GM18519 (cell line): ENCODE data around the gene PBX1.

Experiments used
- ATAC-seq: cut with Tn5 transposase; IDR thresholded peaks from one replicate; pipeline ENCODE4 v1.9.1; 2021; ENCODE audit warnings: mild to moderate bottlenecking, moderate library complexity; ENCODE audit not compliant: unreplicated experiment, low FRiP score

PBX1 gene

DNA sequence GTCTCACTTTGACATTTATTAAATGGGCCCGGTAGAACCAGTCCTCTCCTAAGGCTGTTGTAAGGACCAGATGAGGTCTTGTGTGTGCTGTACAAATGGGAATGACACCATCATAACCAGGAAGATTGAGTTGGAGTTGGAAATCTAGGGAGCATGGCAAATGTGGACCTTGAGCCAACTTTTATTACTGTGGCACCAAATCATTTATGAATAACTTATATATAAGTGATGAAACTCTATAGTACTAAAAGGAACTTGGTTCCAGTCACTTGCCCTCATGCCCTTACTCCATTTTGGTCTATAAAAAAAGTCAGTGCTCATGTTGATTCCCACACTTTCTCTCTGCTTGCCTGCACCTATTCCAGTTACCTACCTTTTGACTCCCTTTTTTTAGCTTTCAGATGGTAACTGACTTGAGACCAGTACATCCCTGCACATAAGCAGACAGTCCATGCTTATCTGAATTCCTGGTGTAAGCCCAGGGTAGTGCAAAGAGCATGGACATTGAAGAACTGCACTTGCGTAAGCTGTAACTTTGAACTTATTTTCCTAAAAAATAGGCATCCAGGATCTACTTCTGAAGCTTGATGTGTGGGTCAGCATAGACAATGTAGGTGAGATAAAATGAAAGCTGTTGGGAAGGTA is 210.6 kb downstream of the PBX1 start:
- ATAC-seq, result no peak

DNA sequence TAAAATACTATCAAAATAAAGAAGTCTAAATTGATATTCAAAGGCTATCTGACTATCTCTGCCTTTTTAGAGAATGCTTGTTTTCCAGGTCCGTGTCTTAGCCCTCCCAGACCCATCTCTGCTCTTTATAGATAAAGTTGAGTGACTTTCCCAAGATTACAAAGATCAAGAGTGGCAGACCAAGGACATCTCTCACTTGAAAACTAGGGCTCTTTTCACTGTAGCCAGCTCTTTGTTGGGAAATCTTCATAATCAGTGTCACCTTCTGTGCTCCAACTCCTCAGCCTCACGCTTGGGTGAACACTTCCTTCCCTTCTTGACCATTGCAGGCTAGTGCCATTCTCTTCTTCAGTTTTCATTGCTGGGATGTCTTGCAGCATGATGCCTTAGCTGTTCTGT is 211.1 kb downstream of the PBX1 start:
- no peak for ATAC-seq

DNA sequence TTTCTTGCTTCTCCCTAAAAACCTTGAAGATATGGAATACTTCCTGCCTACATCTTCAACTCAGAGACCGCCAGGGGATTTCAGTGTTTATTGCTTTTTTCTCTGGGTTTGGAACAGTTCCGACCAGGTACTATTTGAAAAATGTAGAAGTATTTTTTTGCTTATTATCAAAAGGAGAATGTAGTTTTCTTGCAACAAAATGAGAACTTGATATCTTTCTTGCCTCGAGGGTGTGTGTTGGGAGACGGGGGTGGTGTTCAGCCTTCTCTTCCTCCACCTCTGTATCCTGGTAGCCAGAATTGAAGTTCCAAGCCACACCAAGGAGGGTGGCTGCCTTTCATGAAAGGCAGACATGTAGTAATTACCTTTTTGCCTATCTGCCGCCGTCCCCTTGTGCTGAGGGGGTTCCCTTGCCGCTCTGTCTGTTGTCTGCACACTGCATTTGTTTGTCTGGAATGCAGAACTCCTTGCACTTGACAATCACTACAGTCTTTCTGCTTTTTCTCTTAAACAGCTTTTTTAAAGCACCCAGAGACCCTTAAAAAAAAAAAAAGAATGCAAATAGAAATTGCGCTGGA is 212.1 kb downstream of the PBX1 start:
- no peak for ATAC-seq

DNA sequence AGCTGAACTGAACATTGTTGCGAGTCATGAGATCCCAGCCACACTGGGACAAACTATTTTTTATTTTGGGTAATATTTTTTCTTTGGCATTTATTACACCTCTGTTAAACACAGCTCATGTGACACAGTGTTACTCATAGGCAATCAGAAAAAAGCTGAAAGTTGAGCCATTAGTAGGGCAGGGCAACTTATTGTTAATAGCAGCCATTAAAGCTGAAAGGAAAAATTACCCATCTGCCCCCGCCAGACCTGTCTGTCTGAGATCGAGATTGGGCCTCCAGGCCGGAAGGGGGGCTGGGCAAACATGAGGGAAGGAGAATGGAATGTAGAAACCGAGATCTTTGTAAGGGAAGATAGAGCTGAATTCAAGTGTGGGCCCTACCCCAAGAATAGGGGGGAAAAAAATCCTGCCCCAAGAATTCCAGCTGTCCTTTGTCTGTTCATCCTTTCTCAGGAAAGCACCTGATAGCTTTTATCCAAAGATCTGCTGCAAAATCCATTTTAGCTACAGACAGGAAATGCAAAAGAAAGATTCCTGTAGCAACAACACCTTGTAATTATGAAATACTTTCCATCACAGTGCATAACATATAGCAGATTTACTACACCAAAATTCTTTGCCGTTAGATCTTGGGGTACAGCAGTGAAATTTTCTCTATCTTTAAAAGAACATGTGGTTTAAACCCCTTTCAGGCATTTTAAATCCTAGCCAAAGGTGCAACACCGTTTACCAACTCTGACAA is 212.8 kb downstream of the PBX1 start:
- no peak for ATAC-seq

DNA sequence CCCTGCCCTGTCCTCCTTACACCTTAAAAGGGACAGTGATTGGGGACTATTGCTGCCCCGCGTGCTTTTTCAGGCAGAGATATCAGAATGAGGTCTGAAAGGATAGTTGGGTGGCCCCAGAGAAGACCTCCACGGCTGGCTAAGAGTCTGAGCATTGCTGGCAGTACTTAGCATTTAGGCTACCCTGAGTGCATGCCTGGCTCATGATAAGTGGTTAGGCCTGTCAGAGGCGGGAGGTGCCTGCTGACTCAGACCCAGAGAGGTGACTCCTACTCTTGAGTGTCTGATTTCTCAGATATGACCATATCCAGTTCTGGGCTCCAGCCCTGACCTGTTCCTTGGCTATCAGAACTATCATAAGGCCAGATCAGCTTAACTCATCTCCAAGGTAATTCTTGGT is 213.7 kb downstream of the PBX1 start:
- ATAC-seq, result peak; percentile 96

DNA sequence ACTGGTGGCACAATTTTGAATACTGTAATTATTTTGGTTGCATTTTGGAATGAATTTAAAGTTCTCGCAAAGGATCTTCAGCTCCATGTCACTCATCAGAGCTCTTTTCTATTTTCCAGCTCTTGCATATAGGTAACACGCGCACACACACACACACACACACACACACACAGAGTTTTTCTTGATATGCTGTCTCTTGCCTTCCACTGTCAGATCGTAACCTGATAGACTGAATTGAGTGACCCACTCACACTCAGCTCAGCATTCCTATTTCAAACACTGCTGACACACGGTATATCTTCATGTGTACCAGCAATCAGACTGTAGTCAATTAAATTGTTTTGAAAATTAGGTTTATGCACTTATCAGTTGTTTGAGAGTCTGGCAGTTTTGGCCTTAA is 214.1 kb downstream of the PBX1 start:
- ATAC-seq, result no peak

DNA sequence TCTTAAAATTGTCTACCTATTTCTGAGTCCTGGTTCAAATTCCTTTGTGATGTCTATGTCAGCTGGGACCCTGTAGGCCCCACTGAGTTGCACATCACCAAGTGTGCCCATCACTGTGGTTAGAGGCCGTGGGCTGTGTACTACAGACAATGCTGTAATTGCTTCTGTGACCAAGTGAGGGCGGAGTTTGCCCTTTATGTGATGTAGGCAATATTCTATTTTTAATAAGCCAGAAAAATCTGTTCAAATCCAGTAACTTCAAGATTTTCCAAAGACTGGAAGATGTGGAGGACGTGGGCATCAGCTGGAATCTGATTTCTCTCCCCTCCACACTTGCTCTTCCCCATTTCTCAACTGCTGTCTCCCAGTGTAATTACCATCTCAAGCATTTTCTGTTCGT is 215.4 kb downstream of the PBX1 start:
- no peak for ATAC-seq

DNA sequence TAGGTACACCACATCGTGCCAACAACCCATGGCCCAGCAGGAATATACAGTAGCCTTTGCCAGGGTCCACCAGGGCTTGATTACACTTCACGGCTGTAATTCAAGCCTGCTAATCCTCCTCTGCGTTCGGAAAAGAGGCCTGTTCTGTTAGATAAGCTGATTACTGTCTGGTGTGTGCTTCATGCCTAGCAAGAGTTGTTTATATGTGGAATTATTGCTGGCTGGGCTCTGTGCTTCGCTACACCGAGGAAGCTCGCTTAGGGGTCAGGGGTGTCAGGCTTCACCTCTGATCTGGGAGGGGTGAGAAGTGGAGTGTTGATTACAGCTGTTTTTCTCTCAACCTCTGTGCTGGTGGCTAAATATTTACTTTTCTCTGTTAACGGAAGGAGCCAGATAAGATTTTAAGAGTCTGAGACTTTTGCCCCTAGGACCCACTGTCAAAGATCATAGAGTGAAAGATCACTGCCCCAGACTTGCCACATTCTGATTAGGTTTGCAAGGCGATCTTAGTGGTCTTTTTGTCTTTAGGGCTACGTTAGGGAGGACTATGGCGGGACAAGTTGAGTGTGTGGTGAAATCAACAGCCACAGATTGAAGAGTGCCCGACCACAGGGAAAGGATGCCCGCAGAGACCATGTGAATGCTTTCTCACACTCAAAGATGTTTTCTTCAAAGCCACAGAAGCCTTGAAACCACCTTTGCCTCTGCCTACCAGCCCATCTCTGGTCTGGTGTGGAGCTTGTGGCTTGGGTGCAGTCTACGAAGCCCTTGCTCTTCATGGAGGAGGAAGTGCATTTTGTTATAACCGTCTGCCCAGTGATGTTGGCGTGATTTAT is 216.1 kb downstream of the PBX1 start:
- ATAC-seq, result no peak

DNA sequence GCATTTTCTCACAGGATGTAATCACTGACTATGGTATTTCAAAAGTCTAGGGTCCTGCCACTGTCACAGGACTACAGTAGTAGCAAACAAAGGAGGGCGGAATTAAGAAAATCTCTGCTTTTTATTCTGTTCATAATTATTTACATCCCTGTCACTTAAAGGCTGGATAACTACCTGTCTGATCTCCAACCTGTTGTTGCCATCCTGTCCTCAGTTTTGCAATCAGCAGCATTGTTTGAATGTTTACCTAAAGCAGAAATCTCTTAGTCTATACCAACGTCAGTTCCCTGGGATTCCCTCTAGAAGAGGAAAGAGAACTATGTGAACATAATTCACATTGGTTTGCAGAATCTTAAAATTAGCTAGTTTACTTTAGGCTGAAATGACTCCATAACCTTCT is 218.5 kb downstream of the PBX1 start:
- no peak for ATAC-seq

DNA sequence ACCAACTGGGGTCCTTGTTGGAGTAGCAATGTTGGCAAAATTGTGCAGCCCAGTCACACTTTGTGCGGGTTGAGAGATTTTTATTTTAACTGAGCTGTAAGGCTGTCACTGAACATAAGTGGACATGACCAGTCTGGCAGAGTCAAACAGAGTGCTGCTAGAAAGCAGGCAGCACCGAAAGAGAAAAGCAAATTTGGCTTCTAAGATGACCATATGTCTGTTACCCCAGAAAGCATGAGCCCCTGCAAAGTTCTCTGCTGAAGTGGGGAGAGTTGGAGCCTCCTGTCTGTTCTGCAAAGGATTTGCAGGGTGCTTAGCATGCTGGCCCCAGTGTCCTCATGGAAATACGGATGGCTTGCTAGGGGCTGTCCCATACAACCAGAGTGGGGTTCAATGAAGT is 220.4 kb downstream of the PBX1 start:
- no peak for ATAC-seq

DNA sequence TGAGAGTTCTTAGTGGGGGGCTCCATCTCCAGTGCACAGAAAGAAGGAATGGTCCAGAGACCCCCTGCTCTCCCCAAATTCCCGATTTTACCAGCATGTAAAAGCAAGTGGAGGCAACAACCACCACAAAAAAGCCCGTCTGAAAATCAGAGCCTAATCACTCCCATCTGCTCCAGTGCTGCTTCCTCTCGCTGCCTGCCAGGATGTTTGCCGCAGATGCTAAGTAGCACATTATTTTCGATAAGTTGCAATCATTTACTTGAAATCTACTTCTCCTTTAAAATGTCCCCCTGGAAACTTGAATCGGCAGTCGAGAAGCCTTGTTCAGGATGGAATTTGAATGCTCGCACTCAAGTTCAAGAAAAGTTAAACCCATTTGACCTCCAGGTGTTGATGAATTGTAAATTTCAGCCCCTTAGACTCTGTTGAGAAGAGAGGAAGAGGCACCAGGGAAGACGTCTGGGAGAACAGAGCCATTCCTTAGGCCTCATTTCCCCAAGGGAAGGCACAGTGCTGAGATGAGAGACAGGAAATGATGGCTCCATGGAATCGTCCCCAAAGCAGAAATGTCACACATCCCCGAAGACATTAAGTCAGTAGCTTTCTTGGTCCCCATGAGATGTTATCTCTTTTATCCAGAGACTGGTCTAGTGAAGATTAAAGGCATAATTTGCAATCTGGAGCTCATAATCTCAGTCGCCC is 221.3 kb downstream of the PBX1 start:
- ATAC-seq, result no peak

DNA sequence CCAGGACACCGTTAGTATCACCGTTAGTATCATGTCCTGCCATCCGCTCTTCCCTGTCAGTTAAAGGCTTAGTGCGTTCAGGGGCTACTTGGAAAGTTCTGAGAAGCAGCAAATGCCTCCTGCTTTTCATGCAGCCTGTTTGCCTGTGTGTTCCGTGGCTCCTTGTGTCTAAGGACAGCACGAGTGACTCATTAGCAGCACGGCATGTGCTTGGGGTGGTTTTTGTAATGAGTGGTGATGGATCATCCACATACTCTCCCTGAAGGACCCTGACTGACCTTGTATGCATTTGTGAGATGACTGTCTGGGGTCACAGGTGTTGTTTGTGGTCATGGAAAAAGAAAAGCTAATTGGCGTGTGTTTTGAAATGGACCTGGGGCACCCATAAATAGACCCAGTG is 221.9 kb downstream of the PBX1 start:
- no peak for ATAC-seq

DNA sequence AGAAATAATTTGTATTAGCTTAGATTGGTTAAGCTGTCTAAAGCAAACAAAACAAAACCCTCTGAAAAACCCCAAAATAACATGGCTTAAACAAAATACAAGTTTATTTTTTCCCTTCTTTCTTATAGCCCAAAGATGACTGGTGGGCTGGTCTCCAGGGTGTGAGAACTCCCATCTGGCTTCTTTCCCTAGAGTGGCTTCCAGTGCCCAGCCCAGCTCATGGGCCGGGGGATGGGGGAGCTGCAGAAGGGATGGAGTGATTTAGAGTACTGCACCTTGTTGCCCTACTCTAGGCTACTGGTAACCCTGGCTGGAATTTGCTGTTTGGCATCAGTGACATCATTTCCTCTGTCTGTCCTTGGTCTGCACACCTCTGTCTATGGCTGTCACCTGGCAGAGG is 223.0 kb downstream of the PBX1 start:
- no peak for ATAC-seq

DNA sequence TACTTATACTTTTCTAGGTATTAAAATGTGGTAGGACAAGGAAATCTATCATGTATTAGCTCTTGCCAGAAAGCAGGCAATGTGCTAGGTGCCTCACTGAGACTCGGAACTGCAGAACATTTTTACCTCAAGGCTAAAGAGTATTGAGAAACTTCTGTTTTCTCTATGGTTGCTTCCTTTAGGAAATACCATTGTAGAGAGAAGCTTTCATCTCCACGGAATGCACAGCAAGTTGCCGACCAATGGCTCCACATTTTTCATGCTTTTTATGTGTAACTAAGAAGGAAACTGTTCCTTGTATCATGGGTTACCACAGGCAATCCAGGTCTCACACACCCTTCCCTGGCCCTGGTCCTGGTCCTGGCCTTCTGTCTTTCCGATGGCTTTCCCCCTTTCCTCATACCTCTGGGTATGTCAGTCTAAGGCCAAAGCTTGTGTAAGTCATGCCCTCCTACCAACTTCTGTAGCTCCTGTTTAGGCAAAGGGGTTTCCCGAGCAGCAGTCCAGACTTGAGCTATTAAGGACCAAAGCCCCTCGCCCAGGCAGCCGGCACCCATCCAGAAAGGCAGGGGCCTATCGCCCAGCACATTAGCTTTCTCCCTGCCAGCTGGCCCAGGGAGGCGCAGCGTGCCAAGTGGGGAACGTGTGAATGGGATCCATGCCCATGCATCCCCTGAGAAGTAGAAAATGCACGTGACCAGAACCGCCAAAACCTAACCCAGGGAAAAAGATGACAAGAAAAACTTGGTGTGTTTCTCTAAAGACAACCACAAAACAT is 225.0 kb downstream of the PBX1 start:
- no peak for ATAC-seq

DNA sequence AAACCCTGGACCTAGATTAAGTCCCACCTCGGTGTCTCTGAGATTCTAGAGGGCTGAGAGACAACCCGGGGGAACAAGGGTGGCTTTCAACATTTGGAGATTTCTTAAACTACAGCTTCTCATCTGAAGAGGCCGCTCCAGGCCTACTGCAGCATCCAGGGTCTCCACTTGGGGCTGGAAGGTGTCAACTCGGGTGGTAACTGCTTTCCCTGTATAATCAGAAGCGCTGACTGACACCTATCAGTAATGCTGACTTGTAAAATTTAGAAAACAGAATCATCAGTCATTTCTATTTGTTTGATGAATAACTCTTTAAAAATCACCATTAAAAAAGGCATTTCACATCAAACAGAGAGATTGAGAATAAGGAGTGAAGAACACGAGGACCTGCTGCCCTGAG is 226.0 kb downstream of the PBX1 start:
- ATAC-seq, result no peak

DNA sequence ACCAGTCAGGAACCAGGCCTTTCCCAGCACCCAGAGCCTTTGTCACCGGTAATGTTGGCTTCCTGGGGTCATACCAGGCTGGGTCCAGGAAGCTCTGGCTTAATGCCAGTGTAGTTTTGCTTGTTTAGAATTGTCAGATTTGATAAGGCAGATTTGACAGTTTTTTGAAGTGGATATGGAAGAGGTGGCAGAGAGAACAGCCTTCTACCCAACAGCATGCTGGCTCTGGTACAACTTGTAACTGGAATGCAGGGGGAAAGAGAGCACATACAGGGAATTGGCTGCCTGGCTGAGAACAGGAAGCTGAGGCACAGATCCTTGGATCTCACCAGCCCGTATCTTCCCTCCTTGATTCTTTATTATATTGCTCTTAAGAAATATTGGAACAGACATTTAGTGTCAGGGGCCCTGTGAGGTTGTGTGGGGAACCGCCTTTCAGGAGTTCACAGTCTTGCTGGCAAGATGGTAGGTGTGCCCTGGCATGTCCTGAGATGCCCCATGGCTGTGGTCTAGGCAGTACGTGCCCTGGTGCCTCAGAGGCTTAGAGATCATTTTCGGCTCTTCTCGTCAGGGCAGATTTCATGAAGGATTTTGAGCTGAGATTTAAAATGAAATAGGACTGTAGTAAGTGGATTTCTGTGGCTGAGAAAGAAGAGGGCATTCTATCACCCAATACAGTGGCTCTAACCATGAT is 227.0 kb downstream of the PBX1 start:
- ATAC-seq, result no peak

DNA sequence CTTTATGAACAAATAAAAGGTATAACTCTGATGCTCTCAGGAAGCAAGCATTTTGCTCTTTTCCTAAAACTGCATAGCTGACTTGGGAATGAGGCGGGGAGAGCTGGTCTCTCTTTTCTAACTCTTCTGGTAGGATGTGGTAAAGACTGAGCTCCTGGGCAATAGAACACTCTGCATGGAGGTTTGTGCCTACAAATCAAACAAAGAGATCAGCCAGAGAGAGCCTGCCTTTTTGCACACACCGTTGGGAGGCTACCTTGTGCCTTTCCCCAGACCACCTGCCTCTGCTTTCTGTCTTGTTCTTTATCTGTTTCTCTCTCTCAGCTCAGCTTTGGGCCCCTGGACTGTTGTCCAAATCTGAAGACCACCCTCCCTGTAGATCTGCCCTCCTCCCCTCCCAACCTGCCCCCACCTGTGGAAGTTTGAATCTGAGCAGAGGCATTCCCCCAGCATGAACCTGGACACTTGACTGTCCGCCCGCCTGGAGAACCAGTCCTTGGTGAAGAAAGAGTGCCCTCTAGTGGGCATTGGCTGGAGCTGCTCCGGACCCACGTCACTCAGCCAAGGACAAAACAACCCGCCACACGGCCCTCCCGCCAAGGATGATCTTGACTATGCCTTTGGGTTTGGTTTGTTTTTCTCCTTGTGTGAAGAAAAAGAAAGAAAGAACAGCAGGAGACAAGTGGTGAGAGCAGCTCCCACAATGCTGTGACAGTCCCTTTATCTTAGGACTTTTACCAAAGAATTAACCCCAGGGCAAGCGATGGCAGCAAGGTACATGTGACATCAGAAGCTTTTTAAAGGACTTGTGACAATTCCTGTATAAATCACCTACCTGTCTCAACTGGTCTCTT is 228.2 kb downstream of the PBX1 start:
- peak; percentile 89 for ATAC-seq

DNA sequence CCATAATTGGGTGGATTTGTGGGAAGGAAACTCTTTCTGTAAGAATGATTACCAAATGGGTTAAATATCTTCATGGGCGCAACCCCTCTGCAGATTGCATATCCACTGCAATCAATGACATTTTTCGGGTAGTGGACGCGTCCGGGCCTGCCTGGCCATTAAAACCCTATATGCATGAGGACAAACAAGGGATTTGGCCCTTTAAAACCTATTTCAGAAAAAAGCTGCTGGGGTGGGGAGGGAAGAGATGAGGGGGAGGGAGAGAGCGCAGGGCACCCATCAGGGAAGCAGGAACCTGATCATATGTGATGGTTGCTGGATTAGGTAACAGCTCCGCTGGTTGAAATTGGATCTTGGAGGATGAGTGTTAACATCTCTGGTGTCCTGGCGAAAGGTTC is 228.8 kb downstream of the PBX1 start:
- ATAC-seq, result no peak
